Cardiac septum (tissue), 1 donor: ENCODE results near the gene SON. TPM values are rescaled to one million over a fixed set of nuclear protein-coding genes. Genes with fewer than 3 reads are reported as not detected.
A peak's percentile ranks its signal among the peaks of the same experiment; 100 is the strongest.
"Not testable (repeated sequence)": the region's sequence is repeated elsewhere in the genome, so short reads cannot be mapped to it uniquely, and the experiment has no call there.

ENCODE experiments used
- DNase-seq: peaks from one replicate; pipeline ENCODE4 v3.0.0-alpha.2; 2020; ENCODE audit warnings: low spot score
- intact Hi-C: fragments of 100-400 bp; cut with DNase I; formaldehyde crosslinking; loops from one replicate; pipeline ENCODE4 v1.14.0; 2022
- long read RNA-seq: library from polyadenylated mRNA; unstranded; transcript quantifications from one replicate; pipeline ENCODE4 v2.0.0, GENCODE V29; 2021
- total RNA-seq: library from RNA; stranded (reverse); fragmentation: NEBNext Ultra II Directional; extraction: Animal tissue kit (Norgen Biotek cat#: 25700); gene quantifications from one replicate; pipeline ENCODE4 v1.2.1, GENCODE V29; 2021
- donor health status: DM: no; HTN: no; CAD: no.

SON gene, protein sequence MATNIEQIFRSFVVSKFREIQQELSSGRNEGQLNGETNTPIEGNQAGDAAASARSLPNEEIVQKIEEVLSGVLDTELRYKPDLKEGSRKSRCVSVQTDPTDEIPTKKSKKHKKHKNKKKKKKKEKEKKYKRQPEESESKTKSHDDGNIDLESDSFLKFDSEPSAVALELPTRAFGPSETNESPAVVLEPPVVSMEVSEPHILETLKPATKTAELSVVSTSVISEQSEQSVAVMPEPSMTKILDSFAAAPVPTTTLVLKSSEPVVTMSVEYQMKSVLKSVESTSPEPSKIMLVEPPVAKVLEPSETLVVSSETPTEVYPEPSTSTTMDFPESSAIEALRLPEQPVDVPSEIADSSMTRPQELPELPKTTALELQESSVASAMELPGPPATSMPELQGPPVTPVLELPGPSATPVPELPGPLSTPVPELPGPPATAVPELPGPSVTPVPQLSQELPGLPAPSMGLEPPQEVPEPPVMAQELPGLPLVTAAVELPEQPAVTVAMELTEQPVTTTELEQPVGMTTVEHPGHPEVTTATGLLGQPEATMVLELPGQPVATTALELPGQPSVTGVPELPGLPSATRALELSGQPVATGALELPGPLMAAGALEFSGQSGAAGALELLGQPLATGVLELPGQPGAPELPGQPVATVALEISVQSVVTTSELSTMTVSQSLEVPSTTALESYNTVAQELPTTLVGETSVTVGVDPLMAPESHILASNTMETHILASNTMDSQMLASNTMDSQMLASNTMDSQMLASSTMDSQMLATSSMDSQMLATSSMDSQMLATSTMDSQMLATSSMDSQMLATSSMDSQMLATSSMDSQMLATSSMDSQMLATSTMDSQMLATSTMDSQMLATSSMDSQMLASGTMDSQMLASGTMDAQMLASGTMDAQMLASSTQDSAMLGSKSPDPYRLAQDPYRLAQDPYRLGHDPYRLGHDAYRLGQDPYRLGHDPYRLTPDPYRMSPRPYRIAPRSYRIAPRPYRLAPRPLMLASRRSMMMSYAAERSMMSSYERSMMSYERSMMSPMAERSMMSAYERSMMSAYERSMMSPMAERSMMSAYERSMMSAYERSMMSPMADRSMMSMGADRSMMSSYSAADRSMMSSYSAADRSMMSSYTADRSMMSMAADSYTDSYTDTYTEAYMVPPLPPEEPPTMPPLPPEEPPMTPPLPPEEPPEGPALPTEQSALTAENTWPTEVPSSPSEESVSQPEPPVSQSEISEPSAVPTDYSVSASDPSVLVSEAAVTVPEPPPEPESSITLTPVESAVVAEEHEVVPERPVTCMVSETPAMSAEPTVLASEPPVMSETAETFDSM (N-terminal part only)
- 212 TPM for total RNA-seq
- long read RNA-seq, full-length matches to known transcripts: 10 of 155 reads
- long read RNA-seq, partial matches to known transcripts: 111 of 155 reads
- long read RNA-seq, other reads (novel, unspliced or antisense): 34 of 155 reads

DNA sequence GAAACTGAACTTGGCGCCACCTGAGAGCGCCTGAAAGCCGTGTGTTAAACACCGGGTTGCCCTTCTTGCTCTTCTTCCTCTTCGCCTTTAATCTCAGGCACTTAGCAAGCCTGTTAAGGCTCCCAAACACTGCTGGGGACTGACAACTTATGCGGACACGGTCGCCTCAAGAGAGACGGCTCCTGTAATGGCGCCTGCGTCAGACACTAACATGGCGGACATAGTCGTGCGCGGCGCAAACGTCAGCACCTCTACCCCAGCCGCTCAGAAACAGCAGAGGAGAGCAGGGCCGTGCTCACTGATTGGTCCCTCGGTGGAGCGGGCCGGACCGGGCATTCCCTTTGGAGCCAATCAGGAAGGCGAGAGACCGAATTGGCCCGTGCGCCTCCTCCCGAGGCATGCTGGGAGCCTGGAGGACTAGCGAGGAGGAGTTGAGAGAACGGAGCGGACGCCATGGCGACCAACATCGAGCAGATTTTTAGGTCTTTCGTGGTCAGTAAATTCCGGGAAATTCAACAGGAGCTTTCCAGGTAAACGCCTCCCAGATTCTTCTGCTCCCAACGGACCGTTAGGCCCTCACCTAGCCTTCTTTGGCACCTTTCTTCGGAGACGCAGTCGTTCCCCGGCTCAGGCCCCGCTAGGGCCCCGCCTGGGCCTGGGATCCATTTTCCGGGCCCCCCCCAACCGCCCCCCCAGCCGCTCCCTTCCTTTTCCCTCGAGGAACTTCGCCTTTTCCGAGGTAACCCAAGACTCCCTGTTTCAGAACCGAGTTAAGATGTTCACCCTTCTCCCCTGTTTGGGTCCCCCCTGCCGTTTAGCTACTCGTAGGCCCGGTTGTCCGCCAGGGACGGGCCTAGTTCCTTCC, at the start of gene SON:
SON (plus strand) TSS at position 399 of the 865 bp plus-strand sequence; CDS start at position 454, 55 bp downstream.
- intact Hi-C loops: loop anchor here (1.0 to 2.0 kb wide), 2 partner anchors 46 to 816 kb away; partner anchors contain the start of gene DONSON
- peak; percentile 100 for DNase-seq

DNA sequence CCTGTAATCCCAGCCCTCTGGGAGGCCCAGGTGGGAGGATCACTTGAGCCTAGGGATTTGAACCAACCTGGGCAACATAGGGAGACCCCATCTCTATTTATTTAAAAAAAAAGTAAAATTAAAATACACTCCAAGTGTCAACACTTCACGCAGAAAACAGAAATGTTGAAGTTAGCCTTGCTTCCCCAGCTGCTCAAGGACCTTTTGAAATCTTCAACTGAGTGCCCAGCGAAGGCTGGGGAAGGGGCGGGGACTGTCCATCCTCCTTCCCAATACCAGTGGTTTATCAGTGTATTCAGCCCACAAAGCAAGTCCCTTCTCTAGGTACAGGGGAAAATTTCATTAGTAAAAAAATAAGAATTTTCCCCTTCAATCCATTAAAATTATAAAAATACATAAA, 49.1 kb upstream of the SON start:
- intact Hi-C loops: no loop called here
- no peak for DNase-seq

DNA sequence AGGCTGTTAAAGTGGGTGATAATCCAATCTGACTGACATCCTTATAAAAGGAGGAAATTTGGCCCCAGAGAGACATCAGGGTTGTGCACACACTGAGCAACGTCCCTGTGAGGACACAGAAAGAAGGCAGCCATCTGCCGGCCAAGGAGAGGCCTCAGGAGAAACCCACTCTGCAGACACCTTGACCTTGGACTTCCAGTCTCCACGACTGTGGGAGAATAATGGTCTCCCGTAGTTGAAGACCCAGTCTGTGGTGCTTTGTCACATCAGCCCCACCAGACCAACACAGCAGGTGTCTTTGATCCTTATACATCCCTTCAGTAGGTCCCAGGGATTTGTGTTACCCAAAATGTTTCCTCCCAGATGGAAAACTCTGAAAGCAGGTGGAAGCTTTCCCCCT, 47.1 kb upstream of the SON start:
- DNase-seq: no peak
- intact Hi-C loops: no loop called here

DNA sequence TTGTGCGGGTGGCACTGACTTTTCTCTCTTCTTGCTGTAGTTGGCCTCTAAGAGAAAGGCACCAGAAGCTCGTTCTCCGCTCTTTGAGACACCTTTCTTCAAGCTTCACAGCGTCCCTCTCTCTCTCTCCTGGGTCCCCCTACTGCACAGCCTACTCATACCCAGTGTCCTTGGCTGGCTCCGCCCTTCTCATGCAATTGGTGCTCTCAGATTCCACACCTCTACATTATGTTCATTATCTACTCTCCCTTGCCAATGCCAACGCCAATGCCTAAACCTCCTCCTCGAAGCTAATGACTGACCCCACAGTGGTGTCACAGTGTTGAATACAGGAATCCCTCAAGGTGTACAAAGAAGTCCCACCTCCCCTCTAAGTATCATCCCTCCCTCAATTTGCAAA, 46.5 kb upstream of the SON start:
- no peak for DNase-seq
- intact Hi-C loops: no loop called here

DNA sequence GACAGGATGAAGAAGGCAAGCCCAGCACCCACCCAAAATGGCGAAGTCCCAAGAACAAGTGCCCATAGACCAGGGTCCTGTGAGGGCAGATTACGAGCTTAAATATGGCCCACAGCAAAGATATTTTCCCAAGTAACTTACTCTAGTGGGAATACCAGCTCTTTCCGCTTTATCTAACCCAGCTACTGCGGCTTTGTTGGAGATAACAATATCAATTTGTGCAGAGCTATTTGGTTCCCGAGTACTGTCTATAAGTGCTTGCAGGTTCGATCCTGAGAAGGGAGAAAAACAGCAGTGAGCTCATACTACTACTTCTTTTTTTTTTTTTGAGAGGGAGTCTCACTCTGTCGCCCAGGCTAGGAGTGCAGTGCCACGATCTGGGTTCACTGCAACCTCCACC, 37.0 kb upstream of the SON start:
- DNase-seq: no peak
- intact Hi-C loops: no loop called here

DNA sequence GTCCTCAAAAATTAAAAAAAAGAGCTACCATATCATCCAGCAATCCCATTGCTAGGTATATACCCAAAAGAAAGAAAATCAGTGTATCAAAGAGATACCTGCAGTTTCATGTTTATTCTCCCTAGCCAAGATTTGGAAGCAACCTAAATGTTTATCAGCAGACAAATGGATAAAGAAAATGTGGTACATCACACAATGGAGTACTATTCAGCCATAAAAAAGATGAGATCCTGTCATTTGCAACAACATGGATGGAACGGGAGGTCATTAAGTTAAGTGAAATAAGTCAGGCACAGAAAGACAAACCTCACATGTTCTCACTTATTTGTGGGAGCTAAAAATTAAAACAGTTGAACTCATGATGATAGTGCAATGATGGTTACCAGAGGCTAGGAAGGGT, 35.8 kb upstream of the SON start:
- intact Hi-C loops, DNase-seq: not testable (repeated sequence)

DNA sequence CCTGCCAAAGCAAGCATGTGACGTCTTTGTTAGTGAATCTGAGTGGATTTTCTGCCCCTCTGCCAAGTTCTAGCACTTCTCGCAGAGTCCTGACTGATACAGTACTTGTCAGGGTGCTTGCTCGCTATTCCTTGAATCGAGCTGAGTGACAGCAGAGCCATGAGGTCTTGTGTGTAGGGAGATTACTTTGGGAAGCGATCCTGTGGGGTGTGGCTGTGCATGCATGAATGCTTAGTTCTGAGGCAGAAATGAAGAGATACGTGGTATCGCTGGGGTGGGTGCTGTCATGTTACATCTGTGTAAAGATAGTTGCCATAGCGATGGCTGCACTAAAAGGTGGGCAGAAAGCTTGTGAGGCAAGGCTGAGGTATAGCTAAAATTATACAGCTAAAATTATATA, 32.0 kb upstream of the SON start:
- intact Hi-C loops: no loop called here
- DNase-seq: no peak

DNA sequence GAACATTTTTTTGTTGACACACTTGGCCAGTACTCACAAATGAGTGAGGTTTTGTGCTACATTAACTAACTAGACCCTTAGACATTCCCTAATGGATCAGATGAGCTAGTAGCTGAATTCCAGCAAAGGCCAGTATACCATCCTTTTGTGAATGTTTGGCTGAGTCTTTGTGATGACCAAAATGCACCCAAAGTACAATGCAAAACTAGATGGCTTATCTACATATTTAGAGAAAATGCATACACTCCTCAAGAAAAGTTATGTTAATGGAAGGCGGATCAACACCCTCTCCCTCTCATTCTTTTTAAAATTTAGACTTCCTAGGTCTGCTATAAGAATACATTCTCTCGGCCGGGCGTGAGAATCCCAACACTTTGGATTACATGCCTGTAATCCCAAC, 31.2 kb upstream of the SON start:
- intact Hi-C loops: no loop called here
- DNase-seq: no peak

DNA sequence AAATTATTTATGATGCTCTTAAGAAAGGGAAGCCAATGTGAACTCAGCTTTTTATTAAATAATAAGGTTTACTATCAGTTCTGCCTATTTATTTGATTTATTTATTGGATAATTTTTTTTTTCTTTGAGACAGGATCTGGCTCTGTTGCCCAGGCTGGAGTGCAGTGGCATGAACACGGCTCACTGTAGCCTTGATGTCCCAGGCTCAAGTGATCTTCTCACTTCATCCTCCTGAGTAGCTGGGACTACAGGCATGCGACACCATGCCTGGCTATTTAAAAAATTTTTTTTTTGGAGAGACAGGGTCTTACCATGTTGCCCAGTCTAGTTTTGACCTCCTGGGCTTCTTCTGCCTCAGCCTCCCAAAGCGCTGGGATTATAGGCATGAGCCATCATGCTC, 30.4 kb upstream of the SON start:
- intact Hi-C loops: no loop called here
- no peak for DNase-seq

DNA sequence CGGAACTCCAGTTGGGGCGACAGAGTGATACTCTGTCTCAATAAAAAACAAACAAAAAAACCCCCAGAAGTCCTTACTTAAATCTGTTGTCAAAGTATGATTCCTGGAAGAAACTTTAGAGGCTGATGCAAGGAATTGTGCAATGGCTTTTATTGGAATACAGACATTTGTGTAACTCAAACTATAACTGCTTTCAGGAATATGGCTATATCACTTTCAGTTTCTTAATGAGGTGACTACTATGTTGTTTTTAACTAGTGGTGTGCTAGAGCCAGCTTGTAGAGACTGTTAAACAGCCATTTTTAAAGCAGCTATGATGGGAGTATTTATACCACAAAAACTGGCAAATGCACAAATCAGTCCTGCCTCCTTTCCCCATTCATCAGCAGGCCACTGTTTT, 28.6 kb upstream of the SON start:
- no peak for DNase-seq
- intact Hi-C loops: no loop called here

DNA sequence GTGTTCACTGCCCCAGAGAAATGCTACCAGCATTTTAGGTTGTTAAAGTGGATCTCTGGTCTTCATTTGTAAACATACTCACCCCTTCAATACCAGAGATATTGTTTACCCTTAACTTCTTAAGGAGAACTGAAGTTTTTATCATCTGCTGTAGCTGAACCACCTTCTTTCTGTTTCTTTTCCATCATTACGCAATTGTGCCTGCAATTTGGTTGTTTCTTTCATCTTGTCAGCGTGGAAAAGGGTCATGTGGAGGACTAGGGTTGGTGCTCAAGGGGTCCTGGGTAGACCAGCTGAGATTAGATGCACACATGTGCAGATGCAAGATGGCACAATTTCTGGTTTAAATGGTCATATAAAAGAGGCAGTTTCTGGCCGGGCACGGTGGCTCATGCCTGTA, 23.9 kb upstream of the SON start:
- no peak for DNase-seq
- intact Hi-C loops: no loop called here

DNA sequence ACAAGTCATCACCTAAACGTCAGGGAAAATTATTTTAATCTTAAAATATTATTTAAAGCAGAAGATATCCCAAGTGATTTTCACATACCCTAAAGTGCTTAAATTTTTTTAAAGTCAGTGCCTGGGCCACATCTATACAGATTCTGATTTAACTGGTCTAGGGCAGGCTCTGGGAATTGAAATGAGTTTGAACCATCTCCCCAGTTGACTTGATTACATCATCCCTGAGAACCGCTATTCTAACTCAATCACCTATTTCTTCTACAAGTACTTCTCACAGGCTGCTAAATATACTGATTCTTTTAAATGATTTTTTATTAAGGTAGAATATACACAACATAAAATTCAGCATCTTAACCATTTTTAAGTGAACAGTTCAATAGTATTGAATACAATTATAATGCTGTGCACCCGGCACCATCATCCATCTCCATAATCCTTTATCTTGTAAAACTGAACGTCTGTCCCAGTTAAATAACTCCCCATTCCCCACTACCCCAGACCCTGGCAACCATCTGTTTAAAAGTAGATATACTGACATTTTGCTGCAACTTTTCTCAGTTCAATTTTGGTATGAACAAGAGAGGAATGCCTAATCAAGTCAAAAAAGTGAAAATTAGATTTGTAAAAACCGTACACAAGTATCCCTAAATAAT, 20.4 kb upstream of the SON start:
- intact Hi-C loops: no loop called here
- no peak for DNase-seq

DNA sequence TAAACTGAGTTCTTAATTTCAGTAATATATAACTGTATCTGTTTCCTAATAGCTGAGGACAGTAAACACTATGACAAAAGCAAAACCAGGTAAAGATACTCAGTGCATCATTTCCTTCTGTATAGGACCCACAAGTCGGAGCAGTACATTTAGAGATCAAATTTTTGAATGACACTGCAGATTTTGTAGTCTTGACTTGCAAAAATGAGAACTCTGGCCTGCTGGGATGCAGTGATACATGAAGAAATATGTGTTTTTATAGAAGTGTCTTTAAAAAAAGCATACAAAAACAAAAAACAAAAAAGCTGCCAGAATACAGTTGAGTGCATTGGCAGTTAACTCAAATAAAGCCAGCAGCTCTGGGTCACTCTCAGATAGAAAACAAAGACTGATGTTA, 19.9 kb upstream of the SON start:
- no peak for DNase-seq
- intact Hi-C loops: no loop called here

DNA sequence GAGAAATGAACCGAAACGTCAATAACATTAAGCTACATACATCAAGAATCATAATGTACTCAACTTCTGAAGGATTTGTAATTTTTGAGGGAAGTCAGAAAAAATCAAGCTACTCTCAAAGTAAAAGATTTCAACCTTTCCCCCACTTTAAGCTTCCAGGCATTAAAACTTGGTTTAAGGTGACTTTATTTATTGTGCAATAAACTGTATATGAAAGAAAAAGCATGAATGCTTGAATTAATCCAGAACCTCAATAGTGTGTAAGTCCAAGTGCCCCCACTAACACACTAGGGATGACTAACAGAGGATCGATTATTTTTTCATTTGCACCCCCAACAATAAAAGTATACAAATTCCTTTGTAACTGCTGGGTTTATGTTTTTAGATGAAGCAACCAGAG, 11.8 kb upstream of the SON start:
- DNase-seq: no peak
- intact Hi-C loops: no loop called here

DNA sequence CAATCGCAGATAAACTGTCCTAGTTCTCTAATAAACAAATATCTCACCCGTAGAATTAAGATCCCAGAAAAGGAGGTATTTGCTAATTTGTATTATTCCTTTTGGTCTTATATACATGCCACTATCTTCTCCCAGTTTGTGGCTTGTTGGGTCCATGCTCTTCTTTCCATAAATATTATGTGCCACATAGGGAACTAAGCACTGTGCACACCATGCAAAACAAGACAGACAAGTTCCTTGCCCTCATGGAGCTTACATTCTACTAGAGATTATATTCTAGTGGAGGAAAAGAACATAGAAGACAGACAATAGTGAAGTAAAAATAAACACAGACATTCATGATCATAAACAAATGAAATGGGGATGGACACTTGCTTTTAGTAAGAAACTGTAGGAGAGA, 5.6 kb upstream of the SON start:
- DNase-seq: no peak
- intact Hi-C loops: no loop called here

DNA sequence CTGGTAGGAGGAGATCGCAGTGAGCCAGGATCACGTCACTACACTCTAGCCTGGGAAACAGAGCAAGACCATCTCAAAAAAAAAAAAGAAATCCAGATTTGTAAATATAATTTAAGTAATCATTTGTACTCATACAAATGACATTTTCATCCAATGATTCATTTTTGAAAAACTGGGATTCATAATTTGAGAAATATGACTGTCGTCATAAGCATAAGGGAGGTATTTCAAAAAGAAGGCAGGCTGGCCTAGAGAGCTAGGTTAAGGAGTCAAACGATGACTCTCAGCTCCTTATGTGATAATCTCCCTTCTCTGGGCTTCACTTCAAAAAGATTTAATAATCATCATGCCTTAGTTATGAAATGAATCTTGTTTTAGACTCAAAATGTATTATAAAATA, 3.2 kb upstream of the SON start:
- no peak for DNase-seq
- intact Hi-C loops: no loop called here

DNA sequence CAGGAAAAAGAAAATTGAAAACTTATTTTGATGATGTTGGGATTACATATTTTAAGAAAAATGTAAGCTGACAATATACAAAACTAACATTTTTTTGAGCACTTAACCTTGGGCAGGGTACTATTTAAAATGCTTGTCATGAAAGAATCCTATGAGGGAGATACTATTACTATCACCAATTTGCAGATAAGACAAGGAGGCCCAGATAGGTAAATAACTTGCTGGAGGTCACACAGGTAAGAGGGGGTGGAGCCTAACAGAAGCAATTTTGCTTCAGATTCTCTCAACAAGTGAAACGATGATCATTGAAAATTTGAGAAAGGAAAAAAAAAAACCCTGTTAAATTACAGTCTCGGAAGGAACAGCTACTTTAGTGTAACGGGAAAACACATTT, 2.1 kb upstream of the SON start:
- no peak for DNase-seq
- intact Hi-C loops: no loop called here

DNA sequence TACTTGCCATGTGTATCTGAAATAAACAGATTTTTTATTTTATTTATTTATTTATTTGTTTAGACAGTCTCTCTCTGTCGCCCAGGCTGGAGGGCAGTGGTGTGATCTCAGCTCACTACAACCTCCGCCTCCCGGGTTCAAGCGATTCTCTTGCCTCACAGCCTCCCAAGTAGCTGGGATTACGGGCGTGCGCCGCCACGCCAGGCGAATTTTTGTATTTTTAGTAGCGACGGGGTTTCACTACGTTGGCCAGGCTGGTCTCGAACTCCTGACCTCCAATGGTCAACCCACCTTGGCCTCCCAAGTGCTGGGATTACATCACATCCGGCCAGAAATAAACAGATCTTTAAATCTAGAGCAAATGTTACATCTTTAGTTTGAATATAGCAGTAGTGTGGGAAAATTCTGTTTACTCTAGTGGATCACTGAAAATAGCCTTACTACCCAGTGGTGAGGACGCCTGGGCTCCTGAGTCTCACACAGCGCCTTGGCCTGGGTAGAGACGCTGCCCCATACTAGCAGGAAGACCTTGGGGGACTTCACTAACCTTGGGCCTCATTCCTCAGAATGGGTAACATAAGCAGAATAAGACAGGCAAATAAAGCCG, 1.6 kb upstream of the SON start:
- DNase-seq: no peak
- intact Hi-C loops: no loop called here
